Fibroblast of lung (primary cell): Measurements from ENCODE around the gene ATP13A5. TPM values are rescaled to one million over a fixed set of nuclear protein-coding genes. Genes with fewer than 3 reads are reported as not detected.

Experiments used
- DNase-seq, 2 donors: peaks; one replicate each; pipeline versions ENCODE4 v3.0.0 to v3.0.0-alpha.2; 2010; ENCODE audit warnings: low read depth in 2 of 2
- H2AFZ ChIP-seq: 2 replicates; pipeline ENCODE4 v1.5.1; 2012; ENCODE audit warnings: low read length, control low read depth, inconsistent platforms
- H3K27ac ChIP-seq: 2 replicates; pipeline ENCODE4 v1.5.1; 2011; ENCODE audit warnings: low read length, control low read depth; ENCODE audit not compliant: insufficient read depth
- H3K27me3 ChIP-seq: 2 replicates; pipeline ENCODE4 v1.5.1; 2011; ENCODE audit warnings: mild to moderate bottlenecking, low read length; ENCODE audit not compliant: control insufficient read depth, insufficient read depth
- H3K36me3 ChIP-seq: 2 replicates; pipeline ENCODE4 v1.5.1; 2011; ENCODE audit warnings: low read length; ENCODE audit not compliant: control insufficient read depth, insufficient read depth
- H3K4me1 ChIP-seq: 2 replicates; pipeline ENCODE4 v1.5.1; 2011; ENCODE audit warnings: low read length; ENCODE audit not compliant: control insufficient read depth, insufficient read depth; ENCODE audit errors: extremely low read depth
- H3K4me2 ChIP-seq: 2 replicates; pipeline ENCODE4 v1.5.1; 2011; ENCODE audit warnings: low read length, control low read depth; ENCODE audit not compliant: insufficient read depth; ENCODE audit errors: extremely low read depth
- H3K4me3 ChIP-seq, 4 experiments: fragments of 200-600 bp in 1 of 4; sonication (generic) in 1 of 4; replicated peaks in 1 of 4; 2 replicates each; pipeline ENCODE4 v1.5.1; 2011 to 2016; ENCODE audit warnings: low read length in 4 of 4, low read depth in 3 of 4, mild to moderate bottlenecking in 3 of 4, control low read depth in 2 of 4, inconsistent platforms in 1 of 4, mixed read lengths in 1 of 4; ENCODE audit not compliant: insufficient read depth in 1 of 4; ENCODE audit errors: control extremely low read depth in 1 of 4
- H3K79me2 ChIP-seq: 2 replicates; pipeline ENCODE4 v1.5.1; 2012; ENCODE audit warnings: mild to moderate bottlenecking, low read length, inconsistent platforms; ENCODE audit not compliant: control insufficient read depth, insufficient read depth
- H3K9ac ChIP-seq: 2 replicates; pipeline ENCODE4 v1.5.1; 2011; ENCODE audit warnings: mild to moderate bottlenecking, low read length, control low read depth; ENCODE audit not compliant: insufficient read depth
- H3K9me3 ChIP-seq: 2 replicates; pipeline ENCODE4 v1.5.1; 2012; ENCODE audit warnings: low read depth, low read length; ENCODE audit not compliant: control insufficient read depth, insufficient read depth
- H4K20me1 ChIP-seq: 2 replicates; pipeline ENCODE4 v1.5.1; 2011; ENCODE audit warnings: low read length; ENCODE audit not compliant: control insufficient read depth, insufficient read depth; ENCODE audit errors: extremely low read depth
- CTCF ChIP-seq, 2 donors: IDR thresholded peaks in 1 of 2; conservative IDR thresholded peaks in 1 of 2; 1 replicate in 1 of 2; 2 replicates in 1 of 2; pipeline ENCODE4 v1.5.1; 2011 to 2012; ENCODE audit warnings: low read length in 2 of 2, control low read depth in 1 of 2, inconsistent platforms in 1 of 2, low read depth in 1 of 2, mild to moderate bottlenecking in 1 of 2
- EZH2 ChIP-seq: IDR thresholded peaks from 2 replicates; pipeline ENCODE4 v1.5.1; 2012; ENCODE audit warnings: low read length, control low read depth, mild to moderate bottlenecking; ENCODE audit errors: missing control alignments
- polyA plus RNA-seq, 2 donors: library from polyadenylated mRNA; depleted of rRNA in 1 of 2; stranded (reverse) in 1 of 2; unstranded in 1 of 2; fragments of >200 nt; gene quantifications; 2 replicates each; pipeline ENCODE4 v1.2.1, GENCODE V29; 2011 to 2012; ENCODE audit warnings: missing spikeins in 1 of 2
- total RNA-seq: library from RNA; depleted of rRNA; stranded (reverse); fragments of >200 nt; gene quantifications from 2 replicates; pipeline ENCODE4 v1.2.1, GENCODE V29; 2014

Gene ATP13A5
- total and polyA plus RNA-seq, 2 donors (not counting 1 experiment from before 2014, with no cell fraction given), result not detected

DNA sequence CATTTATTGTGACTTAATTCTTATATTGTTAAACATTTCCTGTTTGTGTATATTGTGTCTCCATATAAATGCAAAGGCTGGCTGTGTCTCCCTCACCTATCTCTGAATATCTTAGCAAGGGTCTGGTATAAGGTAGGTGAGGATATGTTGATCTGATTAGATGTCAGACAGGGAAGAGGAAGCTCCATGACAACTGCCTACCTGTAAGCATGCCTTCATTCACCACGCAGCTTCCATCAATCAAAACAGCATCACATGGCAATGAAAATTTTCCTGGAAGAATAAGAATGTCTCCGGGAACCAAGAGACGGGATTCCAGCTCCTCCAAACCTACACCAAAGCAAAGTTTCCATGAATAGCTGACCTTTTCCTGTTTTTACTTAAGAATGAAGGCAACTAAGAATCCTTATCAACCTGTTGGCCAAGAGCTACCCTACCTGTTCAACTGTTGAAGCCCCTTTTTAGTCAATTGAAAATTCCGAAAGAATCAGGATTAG lies 34.8 kb downstream of the ATP13A5 start:
- no peak overlapping the region for H3K9ac ChIP-seq
- H2AFZ ChIP-seq, result no peak overlapping the region
- H3K9me3 ChIP-seq, result no peaks in the 10 kb centered on the region
- no peak overlapping the region for H3K4me3 ChIP-seq
- no peaks in the 10 kb centered on the region for H4K20me1 ChIP-seq
- DNase-seq, result no peak
- no peak overlapping the region for H3K4me2 ChIP-seq
- H3K27me3 ChIP-seq, result no peaks in the 10 kb centered on the region
- H3K4me1 ChIP-seq, result no peaks in the 10 kb centered on the region
- H3K27ac ChIP-seq, result no peak overlapping the region
- H3K36me3 ChIP-seq, result no peaks in the 10 kb centered on the region
- H3K79me2 ChIP-seq, result no peaks in the 10 kb centered on the region
- no peak for TF ChIP-seq EZH2
- no peak for TF ChIP-seq CTCF (conservative IDR thresholded peaks at IDR 0.05 in 1 of 2, IDR thresholded peaks at IDR 0.05 in 1 of 2; ENCODE audit: low read depth in 1 of 2, low read length in 2 of 2)

- Histone ChIP-seq H3K27ac (no peak overlapping the region), H3K4me2 (no peak overlapping the region), H3K9ac (no peak overlapping the region), H3K4me3 (no peak overlapping the region), H3K9me3 (no peaks in the 10 kb centered on the region), H3K36me3 (no peaks in the 10 kb centered on the region), H3K4me1 (no peaks in the 10 kb centered on the region), H3K79me2 (no peaks in the 10 kb centered on the region), H2AFZ (no peak overlapping the region), H3K27me3 (no peaks in the 10 kb centered on the region), H4K20me1 (no peaks in the 10 kb centered on the region)
- peak in 1 of 2 donors; percentile 34 for DNase-seq
- no peak for TF ChIP-seq CTCF (conservative IDR thresholded peaks at IDR 0.05 in 1 of 2, IDR thresholded peaks at IDR 0.05 in 1 of 2; ENCODE audit: low read depth in 1 of 2, low read length in 2 of 2)
- no peak for TF ChIP-seq EZH2
Measured at GRCh38 chr3:193342551-193342950, 36.0 kb downstream of the ATP13A5 start.

GRCh38 chr3:193335031-193335430 lies 43.5 kb downstream of the ATP13A5 start:
- H4K20me1 ChIP-seq, result no peaks in the 10 kb centered on the region
- no peaks in the 10 kb centered on the region for H3K36me3 ChIP-seq
- no peak overlapping the region for H2AFZ ChIP-seq
- no peak overlapping the region for H3K27ac ChIP-seq
- H3K4me2 ChIP-seq, result no peak overlapping the region
- H3K27me3 ChIP-seq, result no peaks in the 10 kb centered on the region
- H3K4me3 ChIP-seq, result no peak overlapping the region
- no peak for TF ChIP-seq EZH2
- no peak for TF ChIP-seq CTCF (conservative IDR thresholded peaks at IDR 0.05 in 1 of 2, IDR thresholded peaks at IDR 0.05 in 1 of 2; ENCODE audit: low read depth in 1 of 2, low read length in 2 of 2)
- H3K9ac ChIP-seq, result no peak overlapping the region
- no peaks in the 10 kb centered on the region for H3K79me2 ChIP-seq
- H3K9me3 ChIP-seq, result no peaks in the 10 kb centered on the region
- DNase-seq, result peak in 1 of 2 donors; percentile 18
- H3K4me1 ChIP-seq, result no peaks in the 10 kb centered on the region
